AG08396 (cell line): ENCODE measurements around the gene CDC34.

Experiments
- DNase-seq: peaks from one replicate; pipeline ENCODE4 v3.0.0; 2012; ENCODE audit warnings: low spot score, mixed read lengths

CDC34 gene

DNA sequence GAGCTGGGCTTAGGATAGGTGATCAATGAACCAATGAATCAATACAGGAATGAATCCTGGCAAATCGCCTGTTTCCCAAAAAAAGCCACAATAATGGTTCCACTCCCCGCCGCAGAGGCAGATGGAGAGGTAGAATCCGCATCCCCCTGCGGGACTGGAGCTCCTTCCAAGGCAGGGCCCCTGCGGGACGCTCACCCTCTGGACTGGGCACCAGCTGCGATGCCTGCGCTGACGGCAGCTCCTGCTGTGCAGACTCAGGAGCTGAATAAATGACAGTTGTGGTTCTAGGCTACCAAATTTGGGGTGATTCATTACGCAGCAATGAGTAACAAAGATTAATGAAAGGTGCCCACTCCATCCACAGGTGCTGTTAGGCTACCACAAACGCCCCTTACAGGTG, 8.8 kb upstream of the CDC34 start:
- no peak for DNase-seq

DNA sequence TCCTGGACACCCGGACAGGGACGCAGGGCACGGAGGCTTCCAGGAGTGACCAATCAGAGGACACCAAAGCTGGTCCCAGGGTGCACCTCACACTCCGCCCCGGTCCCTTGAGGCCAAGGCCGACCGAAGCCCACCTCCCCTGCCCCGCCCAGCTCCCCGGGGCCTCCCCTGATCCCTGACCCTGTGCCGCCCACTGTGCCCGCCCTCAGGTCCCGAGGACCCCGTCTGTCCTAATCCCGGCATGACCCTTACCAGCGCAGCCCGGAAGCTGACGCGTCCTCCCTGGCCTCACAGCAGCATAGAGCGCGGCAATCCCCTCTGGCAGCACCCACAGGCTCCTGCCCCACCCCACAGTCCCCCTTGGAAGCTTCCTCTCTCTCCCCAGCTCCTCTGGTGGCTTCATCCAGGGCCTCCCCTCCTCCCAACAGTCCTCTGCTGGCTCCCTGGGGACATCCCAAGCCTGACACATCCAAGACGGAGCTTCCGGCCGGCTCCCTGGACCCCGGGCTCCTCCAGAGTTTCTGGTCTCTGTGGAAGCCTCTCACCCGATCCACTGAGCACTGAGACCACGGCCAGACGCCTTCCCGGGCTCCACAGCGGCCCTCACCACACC, 7.4 kb upstream of the CDC34 start:
- no peak for DNase-seq

DNA sequence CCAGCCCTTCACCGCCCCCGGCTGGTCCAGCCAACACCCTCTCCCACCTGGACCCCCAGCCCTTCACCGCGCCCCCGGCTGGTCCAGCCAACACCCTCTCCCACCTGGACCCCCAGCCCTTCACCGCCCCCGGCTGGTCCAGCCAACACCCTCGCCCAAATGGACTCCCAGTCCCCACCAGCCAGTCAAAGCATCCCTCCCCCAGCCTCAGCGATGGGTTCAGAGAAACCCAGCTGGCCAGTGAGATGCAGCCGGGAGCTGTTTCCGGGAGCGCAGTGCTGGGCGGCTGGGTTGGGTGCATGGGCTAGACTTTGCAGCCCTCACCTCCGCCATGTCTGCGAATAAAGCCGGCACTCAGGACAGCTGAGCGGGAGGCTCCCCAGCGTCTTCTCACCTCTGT, 6.5 kb upstream of the CDC34 start:
- DNase-seq = no peak

DNA sequence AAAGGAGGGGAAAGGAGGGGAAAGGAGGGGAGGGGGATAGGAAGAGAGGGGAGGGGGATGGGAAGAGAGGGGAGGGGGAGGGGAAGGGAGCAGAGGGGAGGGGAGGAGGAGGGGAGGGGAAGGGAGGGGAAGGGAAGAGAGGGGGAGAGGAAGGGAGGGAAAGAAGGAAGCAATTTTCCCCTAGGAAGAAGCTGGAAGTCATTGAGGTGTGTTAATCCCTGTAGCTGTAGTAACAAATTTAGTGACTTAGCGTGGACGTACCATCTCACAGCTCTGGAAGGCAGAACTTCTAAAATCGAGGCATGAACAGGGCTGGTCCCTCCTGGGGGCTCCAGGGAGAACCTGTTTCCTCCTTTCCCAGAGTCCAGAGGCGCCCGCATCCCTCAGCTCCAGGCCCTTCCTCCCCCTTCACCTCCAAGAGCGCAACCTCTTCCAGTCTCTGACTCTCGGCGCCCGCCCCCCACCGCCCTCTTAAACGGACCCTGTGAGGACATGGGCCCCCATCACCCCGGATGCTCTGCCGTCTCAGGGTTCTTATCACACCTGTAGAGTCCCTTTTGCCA, 5.6 kb upstream of the CDC34 start:
- DNase-seq = no peak

DNA sequence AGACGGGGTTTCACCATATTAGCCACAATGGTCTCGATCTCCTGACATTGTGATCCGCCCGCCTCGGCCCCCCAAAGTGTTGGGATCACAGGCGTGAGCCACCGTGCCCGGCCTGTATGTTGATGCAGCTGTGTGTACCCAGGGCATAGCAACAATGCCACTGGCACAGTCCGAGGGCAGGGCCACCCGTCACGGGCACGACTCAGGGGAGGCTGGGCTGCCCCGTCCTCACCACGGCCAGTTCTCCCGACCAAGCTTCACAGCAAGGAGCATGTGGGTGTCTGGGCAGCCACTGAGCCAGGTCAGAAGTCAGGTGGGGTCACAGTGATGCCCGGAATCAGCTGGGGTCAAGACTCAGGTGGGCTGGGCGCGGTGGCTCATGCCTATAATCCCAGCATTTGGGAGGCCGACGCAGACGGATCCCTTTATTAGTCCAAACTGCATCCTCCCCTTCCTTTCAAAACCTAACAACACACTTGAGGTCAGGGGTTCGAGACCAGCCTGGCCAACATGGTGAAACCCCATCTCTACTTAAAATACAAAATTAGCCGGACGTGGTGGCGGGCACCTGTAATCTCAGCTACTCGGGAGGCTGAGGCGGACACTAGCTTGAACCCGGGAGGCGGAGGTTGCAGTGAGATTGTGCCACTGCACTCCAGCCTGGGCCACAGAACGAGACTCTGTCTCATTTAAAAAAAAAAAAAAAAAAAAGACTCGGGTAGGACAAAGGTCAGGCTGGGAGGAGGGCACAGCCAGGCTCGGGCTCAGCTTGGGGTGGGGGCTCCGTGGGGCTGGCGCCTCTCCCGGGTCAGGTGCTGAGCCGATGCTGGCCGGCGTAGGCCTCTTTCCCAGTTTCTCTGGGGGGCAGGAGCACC, 1.2 kb upstream of the CDC34 start:
- no peak for DNase-seq

DNA sequence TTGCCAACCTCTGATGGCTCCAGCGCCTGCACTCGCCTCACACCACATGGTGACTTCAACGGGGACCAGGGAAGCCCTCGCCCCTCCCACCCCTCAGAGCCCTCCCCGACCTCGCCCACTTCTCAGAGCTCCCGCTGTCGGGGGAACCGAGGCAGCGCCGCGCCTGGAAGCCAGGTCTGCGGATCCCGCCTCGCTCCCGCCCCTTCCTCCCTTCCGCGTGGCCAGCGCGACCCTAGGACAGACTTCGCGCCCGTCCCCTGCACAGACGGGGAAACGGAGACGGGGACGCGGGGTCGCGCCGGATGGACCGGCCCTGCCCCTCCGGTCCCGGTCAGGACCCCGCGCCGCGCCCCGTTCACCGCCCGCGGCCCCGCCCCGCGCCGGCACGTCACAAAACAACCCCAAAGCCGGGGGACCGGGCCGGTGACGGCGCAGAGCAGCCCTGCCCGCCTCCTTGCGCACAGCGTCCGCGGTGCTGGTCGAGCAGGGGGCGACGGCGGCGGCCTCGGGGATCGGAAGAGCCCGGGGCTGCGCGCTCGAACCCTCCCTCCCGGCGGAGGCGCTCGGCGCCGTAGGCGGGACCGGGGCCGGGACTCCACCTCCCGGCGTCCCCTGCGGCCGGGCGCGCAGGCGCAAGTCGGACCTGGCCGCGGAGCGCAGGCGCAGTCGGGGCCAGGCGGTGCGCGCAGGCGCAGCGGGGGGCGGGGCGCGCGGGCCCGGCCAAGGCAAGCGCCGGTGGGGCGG, 379 bp upstream of the CDC34 start:
- peak; percentile 100 for DNase-seq

DNA sequence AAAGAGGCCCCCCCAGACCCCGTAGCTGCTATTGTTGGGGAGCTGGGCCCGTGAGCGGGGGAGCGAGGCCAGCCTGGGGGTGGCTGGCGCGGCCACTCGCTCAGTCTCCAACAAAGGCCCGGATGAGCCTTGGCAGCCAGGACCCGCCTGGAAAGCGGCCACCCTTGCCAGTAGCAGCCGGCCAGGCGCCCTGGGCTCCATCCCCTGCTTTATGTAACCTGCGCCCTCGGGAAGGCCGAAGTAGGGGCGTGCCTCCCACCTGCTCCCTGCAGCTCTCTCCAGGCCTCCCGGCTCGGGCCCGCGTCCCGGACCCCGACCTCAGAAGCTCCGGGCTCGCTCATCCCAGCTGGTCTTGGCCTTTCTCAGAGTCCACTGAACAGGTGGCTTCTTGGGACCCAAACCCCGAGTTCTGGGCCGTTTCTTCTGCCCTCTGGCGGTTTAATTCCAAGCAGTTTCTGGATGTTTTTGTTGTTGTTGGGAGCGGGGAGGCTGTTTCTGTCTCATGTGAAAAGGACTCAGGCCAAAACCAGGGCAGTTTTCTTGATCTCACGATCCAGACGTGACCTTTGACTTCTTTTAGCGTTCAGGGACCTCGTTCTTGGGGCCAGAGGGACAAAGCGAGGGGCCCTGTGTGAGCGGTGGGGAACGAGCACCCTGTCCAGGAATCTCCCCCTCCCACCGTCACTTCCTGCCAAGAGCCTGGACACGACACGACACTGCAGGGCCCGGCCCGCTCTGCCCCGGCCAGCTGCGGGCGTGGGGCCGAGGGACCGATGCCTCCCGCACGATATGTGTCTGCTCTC, 1.2 kb downstream of the CDC34 start:
- DNase-seq = peak; percentile 82

DNA sequence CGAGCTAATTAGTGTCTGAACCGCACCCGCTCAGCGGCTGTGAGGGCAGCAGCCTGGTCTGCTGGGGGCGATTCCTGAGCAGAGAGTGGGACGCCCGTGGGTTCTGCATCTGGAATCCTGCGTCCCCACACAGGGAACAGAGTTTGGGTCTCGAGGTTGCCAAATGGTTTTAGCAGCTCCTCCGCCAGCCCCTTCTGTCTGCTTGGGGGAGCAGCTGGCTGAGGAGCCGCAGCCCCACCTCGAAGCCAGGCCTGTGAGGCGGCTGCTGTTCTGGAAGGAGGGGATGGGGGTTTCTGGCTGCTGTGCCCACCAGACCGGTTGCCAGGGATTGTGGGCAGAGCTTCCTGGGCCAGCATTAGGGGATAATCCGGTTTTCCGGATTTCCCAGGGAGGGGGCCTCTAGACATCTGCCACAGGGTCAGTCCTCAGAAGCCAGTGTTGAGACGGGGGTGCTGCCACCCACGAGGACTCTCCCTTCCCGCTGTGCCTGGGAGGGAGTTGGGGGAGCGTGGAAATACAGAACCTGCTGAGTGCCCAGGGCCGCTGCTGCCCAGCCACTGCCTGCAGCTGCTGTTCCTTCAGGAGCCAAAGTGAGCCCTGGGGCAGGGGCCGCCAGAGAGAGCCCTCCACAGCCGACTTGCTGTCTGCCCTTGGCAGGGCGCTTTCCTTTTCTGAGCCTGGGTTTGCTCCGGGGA, 2.0 kb downstream of the CDC34 start:
- no peak for DNase-seq

DNA sequence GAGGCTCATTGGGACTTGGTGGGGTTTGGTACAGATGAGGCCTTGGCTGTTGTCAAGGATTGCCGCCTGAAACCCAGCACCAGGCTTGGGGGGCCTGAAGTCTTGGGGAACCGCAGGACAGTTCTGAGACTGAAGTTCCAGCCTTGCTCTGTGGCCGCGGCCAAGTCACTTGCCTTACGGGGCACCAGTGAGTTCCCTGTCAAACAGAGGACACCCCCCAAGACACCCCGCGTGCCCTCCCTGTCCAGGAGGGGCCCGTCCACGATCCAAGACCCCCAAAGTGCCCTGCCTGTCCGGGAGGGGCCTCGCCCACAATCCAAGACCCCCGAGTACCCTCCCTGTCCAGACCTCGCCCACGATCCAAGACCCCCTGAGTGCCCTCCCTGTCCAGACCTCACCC, 2.5 kb downstream of the CDC34 start:
- no peak for DNase-seq

DNA sequence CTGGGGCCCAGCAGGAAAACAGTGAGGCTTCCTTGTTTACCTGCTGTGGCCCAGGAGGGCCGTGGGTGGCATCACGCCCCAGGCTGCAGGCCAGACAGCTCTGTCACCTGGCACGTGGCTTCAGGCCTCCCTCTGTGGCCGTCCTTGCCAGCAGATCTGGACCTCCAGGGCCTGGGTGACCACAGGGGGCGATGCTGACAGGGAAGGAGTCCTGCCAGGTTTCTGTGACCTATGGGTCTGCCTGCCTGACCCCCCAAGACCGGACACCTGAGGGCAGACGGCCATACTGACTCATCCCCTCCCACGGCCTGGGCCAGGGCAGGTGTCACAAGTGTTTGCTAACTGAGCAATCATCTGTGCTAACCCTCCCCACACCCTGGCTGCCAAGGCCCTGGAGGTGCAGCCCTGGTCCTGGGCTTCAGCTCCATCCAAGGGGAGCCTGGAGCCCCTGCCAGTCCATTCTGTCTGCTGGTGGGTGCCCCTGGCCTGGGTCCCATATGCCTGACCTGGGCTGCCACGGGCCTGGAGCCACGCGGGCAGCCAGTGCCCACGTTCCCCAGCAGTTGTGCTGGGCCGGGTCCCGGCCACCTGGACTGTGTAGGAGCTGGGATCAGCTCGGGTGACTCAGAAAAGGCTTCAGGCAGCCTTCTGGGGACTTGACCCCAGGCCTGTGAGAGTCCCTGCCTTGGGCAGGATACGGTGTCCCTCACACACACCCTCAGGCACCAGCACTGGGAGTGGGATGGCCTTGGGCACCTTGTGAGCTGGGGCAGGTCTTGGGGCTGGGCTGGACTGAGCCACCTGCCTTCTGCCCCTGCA, 3.7 kb downstream of the CDC34 start:
- DNase-seq = no peak

DNA sequence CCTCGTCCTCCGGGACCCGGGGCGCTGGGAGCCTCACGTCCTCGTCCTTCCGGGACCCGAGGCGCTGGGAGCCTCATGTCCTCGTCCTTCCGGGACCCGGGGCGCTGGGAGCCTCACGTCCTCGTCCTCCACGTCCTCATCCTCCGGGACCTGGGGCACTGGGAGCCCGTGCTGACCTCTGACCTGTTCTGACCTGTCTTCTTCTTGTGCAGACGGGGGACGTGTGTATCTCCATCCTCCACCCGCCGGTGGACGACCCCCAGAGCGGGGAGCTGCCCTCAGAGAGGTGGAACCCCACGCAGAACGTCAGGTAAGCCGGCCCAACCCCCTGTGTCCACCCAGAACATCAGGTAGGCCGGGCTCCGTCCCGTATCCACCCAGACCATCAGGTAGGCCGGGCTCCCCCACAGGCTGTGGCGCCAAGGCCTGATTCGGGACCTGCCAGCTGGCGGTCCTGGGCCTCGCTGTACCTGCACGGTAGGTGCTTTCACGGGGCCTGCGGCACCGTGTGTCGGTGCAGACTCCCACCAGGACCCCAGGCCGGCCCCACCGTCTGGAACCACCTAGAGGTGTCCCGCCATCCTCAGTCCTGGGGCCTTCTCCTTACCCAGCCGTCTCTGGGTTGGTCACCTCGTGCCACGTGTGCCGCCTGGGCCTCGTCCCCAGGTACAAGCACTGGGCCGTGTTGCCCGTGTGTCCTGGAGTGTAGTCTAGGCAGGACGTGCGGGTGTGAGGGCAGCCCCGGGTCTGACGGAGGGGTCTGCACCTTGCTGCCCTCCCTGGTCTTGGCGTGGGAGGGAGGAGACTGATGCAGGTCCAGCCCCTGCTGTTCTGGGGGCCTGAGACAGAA, 4.7 kb downstream of the CDC34 start:
- no peak for DNase-seq

DNA sequence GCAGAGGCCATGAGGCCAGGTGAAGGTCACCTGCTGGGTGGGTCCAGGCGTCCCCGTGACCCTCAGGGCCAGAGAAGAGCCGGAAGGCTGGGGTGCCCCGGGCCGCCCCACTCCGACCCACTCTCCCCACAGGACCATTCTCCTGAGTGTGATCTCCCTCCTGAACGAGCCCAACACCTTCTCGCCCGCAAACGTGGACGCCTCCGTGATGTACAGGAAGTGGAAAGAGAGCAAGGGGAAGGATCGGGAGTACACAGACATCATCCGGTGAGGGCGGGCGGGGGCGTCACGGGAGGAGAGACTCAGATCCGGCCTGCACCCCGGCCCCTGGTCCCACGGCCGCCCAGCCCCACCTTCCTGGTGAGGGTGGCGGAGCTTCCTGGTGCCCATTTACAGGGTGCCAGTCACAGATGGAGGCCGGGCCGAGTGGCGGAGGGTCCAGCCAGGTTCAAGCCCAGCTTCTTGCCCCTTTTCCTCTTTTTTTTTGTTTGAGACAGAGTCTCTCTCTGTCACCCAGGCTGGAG, 5.4 kb downstream of the CDC34 start:
- no peak for DNase-seq

DNA sequence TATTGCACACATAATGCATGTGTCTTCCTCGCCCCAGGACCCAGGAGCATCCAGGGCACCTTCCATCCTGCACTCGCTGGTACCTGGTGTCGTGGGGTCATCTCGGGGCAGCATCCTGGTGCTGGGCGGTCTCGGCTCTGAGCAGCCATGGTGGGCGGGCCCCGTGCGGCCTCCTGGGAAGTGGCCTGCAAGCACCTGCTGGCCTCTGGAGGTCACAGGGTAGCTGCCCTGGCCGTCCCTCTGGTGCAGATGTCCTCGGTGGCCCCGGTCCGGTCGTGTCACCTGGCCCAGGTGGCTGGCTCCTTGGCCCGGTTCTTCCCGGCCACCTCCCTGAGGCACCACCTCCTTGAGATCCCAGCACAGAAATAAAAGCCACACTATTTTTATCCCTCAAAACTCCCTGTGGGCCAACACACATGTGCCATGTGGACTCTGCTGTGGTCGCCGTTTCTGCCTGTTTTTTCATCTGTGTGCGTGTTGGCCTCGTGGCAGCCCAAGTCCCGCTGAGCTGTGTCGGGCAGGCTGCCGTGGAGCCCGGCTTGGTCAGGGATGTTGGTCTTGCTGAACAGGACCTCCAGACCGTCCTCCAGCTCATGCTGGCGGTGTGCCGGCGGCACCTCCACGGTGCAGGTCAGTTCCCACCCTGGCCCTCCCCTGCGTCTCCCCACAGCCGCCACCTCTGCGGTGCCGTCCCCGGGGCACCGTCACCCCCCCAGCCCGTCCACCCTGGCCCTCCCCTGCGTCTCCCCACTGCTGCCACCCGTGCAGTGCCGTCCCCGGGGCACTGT, 7.3 kb downstream of the CDC34 start:
- DNase-seq = no peak

DNA sequence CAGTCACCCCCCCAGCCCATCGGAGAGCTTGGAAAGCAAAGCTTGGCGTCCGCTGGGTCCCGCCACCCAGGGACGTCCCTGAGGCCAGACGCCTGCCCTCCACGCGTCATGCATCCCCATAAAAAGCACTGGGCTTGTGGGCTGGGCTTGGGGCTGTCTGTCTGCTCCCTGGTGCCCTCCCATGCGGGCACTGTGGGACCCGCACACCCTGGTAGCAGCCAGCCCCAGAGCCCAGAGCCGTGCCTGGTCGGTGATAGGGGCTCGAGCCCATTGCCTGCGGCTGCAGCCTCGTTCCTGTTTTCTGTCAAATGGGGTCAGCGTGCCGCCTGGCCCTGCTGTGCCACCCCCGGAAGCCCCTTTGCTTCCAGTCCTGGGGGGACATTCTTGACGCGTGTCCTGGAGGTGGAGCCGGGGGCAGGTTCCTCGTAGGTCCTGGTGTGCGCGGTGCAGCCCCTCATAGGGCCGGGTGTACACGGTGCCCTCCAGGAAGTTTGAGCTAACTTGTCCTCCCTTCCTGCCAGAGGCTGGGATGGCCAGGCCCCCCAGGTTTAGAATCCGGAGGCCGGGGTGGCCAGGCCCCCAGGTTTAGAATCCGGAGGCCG, 8.0 kb downstream of the CDC34 start:
- no peak for DNase-seq

DNA sequence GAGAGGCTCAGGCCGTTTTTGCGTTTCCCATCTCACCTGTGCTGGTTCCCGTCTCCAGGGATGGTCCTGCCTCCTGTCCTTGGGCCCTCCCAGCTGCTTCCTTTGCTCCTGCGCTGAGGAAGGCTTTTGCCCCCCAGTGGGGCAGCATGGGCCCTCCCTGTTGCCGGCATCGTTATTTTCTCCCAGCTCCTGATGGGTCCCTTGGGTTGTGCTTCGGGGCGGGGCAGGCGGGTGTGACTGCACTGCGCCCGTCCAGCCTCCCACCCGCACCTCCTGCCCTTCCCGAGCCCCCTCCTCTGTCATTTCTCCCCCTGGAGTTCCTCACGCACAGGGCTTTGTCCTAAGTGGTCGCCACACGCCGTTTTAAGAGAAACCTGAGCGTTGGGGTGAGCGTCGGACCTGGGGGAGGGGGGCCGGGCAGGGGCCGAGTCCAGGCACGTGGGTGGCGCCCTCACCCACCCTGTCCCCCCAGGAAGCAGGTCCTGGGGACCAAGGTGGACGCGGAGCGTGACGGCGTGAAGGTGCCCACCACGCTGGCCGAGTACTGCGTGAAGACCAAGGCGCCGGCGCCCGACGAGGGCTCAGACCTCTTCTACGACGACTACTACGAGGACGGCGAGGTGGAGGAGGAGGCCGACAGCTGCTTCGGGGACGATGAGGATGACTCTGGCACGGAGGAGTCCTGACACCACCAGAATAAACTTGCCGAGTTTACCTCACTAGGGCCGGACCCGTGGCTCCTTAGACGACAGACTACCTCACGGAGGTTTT, 9.5 kb downstream of the CDC34 start:
- no peak for DNase-seq

DNA sequence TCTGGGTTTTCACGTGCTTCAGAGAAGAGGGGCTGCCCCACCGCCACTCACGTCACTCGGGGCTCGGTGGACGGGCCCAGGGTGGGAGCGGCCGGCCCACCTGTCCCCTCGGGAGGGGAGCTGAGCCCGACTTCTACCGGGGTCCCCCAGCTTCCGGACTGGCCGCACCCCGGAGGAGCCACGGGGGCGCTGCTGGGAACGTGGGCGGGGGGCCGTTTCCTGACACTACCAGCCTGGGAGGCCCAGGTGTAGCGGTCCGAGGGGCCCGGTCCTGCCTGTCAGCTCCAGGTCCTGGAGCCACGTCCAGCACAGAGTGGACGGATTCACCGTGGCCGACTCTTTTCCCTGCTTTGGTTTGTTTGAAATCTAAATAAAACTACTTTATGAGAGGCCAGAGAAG, 10.1 kb downstream of the CDC34 start:
- DNase-seq = no peak
